Anterior cingulate cortex (tissue), 58 donors: ENCODE data around the gene NOL6.
A peak's percentile ranks its signal among the peaks of the same experiment; 100 is the strongest.
"Not testable (repeated sequence)": the region's sequence is repeated elsewhere in the genome, so short reads cannot be mapped to it uniquely, and the experiment has no call there.

ENCODE experiments used
- DNase-seq, 58 donors: peaks; one replicate each; lab custom pipeline; 2025; lab: John Stamatoyannopoulos, UW

NOL6 gene

GRCh38 chr9:33437205-33437604 lies 36.5 kb downstream of the NOL6 start:
- DNase-seq: no peak

- DNase-seq: no peak
Observed at GRCh38 chr9:33436445-33436844, 37.3 kb downstream of the NOL6 start.

- no peak for DNase-seq
Observed at GRCh38 chr9:33435821-33436277, 37.9 kb downstream of the NOL6 start.

GRCh38 chr9:33434317-33435105 lies 39.2 kb downstream of the NOL6 start:
- peak in 1 of 58 donors; percentile 2 for DNase-seq

- DNase-seq: no peak
Observed at GRCh38 chr9:33433871-33434270, 39.9 kb downstream of the NOL6 start.

- no peak for DNase-seq
Observed at GRCh38 chr9:33431420-33431819, 42.3 kb downstream of the NOL6 start.

- no peak for DNase-seq
Observed at GRCh38 chr9:33430942-33431341, 42.8 kb downstream of the NOL6 start.

GRCh38 chr9:33429256-33429985 lies 44.3 kb downstream of the NOL6 start:
- DNase-seq: no peak

GRCh38 chr9:33426843-33427293 lies 46.9 kb downstream of the NOL6 start:
- no peak for DNase-seq

- no peak for DNase-seq
Observed at GRCh38 chr9:33425128-33425533, 48.6 kb downstream of the NOL6 start.

- not testable (repeated sequence) for DNase-seq
Observed at GRCh38 chr9:33424492-33424891, 49.2 kb downstream of the NOL6 start.

- not testable (repeated sequence) for DNase-seq
Observed at GRCh38 chr9:33424043-33424442, 49.7 kb downstream of the NOL6 start.

- no peak for DNase-seq
Observed at GRCh38 chr9:33419708-33420303, 53.9 kb downstream of the NOL6 start.

- DNase-seq: no peak
Observed at GRCh38 chr9:33418090-33418489, 55.6 kb downstream of the NOL6 start.

GRCh38 chr9:33416996-33417395 lies 56.7 kb downstream of the NOL6 start:
- DNase-seq: no peak

- DNase-seq: peak in 30 of 58 donors; percentile 2 to 61 (median 10)
Observed at GRCh38 chr9:33415501-33416038, 58.2 kb downstream of the NOL6 start.

- no peak for DNase-seq
Observed at GRCh38 chr9:33414889-33415500, 58.7 kb downstream of the NOL6 start.

- DNase-seq: no peak
Observed at GRCh38 chr9:33414268-33414667, 59.5 kb downstream of the NOL6 start.
